Gastroesophageal sphincter (tissue), 3 donors: ENCODE results near the gene ELL.

Source experiments
- CTCF ChIP-seq, 4 experiments: fragments of 200-600 bp in 2 of 4; fragments of 450-650 bp in 2 of 4; sonication (generic) in 1 of 4; IDR thresholded peaks; one replicate each; pipeline ENCODE4 v1.5.1; 2017 to 2019; ENCODE audit warnings: antibody characterized with exemption in 4 of 4, mild to moderate bottlenecking in 2 of 4, moderate library complexity in 2 of 4
- POLR2A ChIP-seq, 2 donors: fragments of 450-650 bp; IDR thresholded peaks; one replicate each; pipeline ENCODE4 v1.6.1; 2017; ENCODE audit warnings: antibody characterized with exemption in 2 of 2, mild to moderate bottlenecking in 2 of 2, moderate library complexity in 1 of 2
- POLR2AphosphoS5 ChIP-seq: sonication (generic); formaldehyde crosslinking; IDR thresholded peaks from one replicate; pipeline ENCODE4 v1.6.1; 2017; ENCODE audit warnings: antibody characterized with exemption

DNA sequence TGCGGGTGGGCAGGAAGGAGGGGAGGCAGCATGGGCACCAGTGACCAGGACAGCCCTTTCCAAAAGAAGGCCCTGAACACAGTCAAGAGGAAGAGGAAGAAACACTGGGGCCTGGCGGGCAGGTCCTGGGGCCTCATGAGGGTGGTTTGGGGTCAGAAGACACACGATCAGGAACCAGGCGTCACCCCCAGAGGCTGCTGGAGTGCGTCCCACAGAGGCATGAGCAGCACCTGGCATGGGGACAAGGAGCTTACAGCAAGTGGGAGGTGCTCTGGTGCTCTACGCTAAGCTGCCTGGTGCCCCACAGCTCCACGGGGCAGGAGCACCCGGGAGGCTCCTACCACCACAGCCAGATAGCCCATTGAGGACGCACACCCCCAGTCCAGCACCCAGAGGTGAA, 20.0 kb downstream of the ELL start:
- TF ChIP-seq CTCF (IDR thresholded peaks at IDR 0.05): no peak
- peak; percentile 43 for TF ChIP-seq POLR2AphosphoS5
- TF ChIP-seq POLR2A (IDR thresholded peaks at IDR 0.05): no peak
